GM18867 (cell line): ENCODE results near the gene GNRHR.
"Not testable (repeated sequence)": the region's sequence is repeated elsewhere in the genome, so short reads cannot be mapped to it uniquely, and the experiment has no call there.

ENCODE experiments used
- ATAC-seq: cut with Tn5 transposase; IDR thresholded peaks from one replicate; pipeline ENCODE4 v1.9.1; 2021; ENCODE audit warnings: mild to moderate bottlenecking, moderate library complexity; ENCODE audit not compliant: unreplicated experiment

The GNRHR gene, protein sequence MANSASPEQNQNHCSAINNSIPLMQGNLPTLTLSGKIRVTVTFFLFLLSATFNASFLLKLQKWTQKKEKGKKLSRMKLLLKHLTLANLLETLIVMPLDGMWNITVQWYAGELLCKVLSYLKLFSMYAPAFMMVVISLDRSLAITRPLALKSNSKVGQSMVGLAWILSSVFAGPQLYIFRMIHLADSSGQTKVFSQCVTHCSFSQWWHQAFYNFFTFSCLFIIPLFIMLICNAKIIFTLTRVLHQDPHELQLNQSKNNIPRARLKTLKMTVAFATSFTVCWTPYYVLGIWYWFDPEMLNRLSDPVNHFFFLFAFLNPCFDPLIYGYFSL

DNA sequence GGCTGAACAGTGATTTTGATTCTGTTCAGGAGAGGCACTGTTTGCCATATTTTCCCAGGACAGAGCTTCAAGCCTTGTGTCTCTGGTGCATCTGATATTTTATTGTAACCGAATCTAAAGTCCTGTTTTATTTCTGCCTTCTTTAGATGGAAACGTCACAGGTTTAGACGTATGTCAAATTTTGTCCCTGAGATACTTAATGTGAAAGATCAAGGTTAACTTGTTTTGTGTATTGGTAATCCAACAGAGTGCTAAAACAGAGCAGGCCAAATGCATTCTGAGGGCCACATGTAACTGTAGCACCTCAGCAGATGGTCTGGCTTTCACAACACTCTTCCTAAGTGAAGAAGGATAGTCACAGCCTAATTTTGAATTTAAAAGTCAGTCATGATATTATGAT, at the start of gene GNRHR:
GNRHR (minus strand) TSS at position 101 of the 400 bp plus-strand sequence; CDS start at position 48, 53 bp downstream.
- no peak for ATAC-seq

DNA sequence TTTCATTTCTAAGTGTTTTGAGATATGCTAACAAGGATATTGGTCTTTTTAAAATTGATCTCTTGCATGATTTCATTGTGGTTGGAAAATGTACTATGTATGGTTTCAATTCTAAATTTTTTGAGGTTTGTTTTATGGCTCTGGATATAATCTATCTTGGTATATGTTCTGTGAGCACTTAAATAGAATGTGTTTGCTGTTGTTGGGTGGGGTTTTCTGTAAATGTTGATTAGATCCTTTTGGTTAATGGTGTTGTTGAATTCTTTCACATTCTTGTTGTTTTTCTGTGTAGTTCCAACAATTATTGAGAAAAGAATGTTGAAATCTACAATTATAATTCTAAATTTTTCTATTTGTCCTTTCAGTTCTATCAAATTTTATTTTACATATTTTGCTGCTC, 42.6 kb upstream of the GNRHR start:
- no peak for ATAC-seq

DNA sequence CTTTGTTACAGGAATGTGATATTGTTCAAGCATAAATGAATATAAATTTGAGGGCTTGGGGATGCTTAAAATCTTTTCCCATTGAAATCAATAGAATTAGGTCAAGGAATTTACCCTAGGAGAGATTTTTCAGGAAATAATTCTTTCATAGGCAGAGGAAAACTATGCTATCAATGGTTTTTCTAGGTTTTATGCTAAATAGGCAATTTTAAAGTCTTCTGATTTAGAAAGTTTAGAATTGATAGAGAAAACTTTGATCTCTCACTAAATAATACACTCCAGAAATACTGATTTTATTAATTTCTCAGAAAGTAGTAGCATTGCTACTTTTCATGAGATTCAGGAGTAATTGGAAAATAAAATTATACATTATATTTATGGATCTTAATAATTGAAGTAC, 36.5 kb upstream of the GNRHR start:
- ATAC-seq = no peak

DNA sequence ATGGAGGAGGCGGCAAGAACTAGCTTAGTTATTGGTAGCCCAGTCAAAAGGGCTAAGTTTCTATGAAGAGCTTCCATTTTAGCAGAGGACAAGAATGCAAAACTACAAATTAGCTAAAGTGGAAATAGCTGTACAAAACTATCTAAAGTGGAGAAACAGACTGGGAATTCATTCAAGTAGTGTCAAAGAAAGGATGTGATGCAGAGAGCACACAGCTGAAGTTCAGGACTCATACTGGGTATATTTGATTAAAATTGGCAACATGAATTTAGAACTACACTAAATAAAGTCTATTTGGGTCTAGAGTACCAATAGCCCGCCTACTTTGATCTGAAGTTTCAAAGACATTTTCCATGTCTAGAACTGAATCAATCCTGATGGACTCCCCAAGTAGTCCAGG, 33.1 kb upstream of the GNRHR start:
- ATAC-seq = no peak

DNA sequence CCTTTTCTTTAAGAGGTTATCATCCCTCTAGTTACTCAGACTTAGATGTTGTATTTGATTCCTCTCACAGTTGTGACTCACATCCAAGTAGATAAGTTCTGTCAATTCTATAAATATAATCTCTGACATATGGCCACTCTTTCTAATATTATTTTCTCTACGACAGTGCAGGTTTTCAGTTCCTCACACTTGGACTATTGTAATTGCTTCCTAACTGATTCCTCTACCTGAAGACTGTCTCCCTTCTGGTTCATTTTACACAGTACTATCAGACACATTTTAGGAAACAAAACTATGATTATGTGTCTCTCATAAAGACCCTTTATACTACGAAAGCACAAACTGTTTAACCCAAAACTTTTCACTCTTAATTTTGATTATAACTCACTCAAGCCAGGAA, 31.3 kb upstream of the GNRHR start:
- no peak for ATAC-seq

DNA sequence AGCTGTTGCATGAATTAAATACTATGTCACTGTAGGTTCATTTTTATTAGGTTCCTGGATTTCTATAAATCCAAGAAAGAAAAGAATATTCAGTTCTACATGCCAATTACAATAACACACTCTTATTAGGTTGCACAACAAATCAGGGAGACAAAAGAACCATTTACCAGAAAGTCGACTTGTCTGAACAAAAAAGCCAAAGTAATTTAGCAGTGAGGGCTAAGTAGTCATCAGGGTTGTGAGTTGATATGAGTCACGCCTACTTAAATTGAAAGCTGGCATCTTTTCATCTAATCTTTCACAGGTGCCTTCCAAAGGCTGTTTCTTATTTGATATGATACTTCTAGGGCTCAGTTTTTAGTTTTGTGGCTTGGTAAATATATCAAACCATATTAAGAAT, 25.4 kb upstream of the GNRHR start:
- ATAC-seq = no peak

DNA sequence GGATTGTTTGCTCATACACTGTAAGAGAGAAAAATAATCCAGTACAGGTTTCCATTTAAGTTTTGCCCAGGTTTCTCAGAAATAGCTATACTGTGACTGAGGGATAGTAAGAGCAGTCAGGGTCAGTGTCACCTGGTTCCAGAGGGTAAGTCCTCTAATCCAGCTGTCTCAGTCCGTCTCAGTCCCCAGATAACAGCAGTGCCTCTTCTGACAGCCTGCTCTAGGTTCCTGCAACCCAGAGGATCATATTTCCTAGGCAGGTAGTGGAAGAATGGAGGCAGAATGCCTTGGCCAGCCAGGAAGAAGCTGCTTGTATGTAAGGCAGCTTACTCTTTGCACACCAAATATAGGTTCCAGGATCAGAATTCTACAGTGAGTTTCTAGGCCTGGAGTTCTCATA, 22.6 kb upstream of the GNRHR start:
- ATAC-seq = no peak

DNA sequence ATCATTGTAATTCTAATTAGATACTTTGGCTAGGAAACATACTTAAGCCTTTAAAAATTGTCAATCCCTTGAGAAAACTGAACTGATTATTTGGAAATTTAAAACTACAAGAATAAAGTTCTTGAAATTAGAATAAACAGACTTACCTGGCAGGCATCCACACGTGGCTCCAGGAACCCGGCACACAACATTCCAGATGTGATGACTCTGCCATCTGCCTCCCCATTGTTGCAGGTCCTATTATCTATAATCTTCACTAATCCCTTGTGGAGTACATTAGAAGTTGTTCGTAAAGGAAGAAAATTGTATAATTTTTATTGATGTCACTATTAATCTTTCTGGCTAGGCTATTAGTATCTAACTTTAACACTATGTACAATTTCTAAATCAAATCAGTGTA, 16.2 kb upstream of the GNRHR start:
- no peak for ATAC-seq

DNA sequence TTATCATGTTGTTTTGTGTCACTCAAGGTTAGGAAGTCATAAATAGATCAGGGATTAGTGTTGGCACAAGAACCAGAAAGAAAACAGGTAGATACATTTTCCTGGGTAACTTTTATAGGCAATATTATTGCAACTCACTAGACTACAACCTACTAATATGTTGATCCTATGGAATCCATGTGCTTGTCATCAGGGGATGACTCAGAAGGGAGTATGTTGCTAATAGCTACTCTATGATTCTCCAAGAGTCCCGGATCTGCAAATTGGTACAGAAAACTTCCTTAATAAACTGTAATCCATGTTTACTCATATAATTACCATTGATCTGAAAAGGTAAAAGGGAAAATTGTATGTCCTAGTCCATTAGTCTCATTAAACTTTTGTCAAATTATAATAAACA, 11.7 kb upstream of the GNRHR start:
- no peak for ATAC-seq

DNA sequence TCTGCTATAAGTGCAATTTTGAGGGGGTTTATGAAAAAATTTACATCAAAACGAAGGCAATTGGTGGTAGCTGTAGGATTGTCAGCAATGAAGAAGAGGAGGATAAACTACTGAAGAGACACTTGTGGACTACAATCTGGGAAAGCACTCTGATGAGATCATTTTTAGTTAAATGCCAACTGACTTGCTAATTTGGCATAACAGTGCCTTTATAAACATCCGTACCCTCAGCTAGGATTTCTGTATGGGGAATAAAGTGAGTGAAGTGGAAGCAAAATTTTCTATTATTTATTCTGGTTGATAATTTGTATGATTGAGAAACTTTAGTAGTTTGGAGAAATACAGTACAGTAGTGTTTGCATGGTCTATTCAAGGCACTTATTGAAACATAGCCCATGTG, 11.2 kb upstream of the GNRHR start:
- ATAC-seq = no peak

DNA sequence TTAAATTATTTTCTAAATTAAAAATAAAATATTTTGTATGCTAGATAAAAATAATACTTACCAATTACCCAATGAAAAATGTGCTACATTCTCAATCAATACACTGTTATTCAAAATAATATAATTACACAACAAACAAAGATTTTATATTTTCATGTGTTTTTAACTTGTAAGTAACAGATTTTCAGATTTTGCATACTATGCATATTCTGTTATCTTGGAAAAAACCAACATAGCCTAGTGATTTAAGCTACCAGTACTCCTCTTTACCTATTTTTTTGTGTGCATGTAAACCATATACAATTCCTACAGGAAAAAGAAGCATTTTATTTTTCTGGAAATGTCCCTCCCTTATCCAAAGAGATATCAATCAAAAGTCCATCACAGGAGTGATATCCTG, 10.0 kb upstream of the GNRHR start:
- no peak for ATAC-seq

DNA sequence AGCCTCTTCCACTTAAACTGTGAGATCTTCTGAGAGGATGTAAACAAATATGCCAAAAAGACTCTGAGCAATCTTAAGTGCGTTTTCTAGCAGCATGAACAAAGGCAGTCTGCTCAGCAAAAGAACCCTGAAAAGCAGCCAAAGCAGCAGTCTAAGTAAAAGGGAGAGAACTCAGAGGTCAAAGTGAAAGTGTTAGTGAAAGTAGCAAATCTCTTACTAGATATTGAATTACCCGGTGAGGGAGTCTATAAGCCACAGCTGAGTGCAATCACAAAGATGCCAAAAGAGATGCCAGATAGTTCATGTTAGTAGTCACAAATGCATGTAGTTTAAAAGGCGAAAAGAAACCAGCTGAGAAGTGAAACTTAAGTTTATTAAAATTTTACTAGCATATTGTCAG, 7.9 kb upstream of the GNRHR start:
- peak; percentile 99 for ATAC-seq

DNA sequence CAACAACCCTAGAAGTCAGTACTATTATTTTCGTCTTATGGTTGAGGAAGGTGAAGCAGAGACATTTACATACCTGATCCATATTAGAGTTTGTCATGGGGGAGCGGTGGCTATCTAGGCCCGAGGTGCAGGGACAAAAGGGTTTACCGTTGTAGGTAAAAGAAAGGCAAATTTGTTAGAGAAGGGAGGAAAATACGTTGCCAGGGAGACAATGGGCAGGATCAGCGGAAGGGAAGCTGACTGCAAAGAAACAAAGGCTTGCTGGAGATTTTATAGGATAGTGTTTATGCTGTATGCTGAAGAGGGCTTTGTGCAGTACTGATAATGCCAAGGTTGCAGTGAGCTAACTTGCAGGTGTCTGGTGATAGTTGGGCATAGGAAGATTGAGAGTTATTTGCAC, 2.8 kb upstream of the GNRHR start:
- ATAC-seq = not testable (repeated sequence)

DNA sequence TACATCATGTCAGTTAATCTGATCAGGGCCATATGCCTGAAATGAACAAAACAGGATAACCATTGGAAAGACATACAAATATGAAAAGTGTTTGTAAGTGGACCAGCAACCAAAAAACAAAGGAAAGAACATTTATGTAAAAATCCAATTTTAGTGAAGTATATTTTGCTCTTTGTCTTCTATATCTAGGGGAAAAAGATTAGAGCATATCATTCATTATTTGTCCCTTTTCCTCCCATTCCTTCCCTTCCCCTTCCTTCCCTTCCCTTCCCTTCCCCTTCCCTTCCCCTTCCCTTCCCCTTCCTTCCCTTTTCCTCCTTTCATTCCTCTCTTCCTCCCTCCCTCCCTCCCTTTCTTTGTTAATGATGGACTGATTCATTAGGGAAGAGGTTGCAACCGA, 1.8 kb upstream of the GNRHR start:
- ATAC-seq = no peak

DNA sequence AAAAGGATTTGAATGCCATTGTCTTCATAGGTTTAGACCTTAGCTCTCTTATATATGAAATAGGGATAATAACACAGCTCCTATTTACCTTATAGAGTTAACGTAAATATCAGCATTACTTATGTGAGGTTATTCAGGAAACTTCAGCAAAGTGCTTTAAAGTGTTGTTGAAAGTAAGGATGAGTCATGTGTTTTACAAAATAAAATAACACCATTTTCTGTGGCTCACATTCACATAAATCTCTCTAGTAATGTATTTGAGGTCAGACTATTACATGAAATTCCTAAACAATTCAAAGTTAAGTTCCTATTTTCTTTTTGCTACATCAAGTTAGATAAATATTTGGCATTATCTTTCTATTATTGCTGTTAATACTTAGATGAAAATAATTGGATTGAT, 2.9 kb downstream of the GNRHR start:
- no peak for ATAC-seq

DNA sequence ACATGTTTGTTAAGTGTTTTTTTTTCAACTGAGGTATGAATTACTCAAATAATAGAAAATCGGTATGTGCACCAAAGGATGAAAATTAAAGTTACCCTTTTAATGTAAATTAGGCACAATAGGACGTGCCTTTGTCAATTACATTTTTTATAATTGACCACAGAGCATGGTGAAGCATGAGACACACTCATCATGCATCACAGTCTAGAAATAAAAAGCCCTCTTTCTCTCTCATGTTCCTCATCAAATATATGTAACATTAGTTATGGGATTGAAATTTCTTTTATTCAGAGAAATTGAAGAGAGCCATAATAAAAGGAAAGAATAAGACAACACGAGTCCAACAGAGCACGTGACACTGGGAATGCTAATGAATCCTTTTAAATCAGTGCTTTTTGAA, 3.5 kb downstream of the GNRHR start:
- no peak for ATAC-seq

DNA sequence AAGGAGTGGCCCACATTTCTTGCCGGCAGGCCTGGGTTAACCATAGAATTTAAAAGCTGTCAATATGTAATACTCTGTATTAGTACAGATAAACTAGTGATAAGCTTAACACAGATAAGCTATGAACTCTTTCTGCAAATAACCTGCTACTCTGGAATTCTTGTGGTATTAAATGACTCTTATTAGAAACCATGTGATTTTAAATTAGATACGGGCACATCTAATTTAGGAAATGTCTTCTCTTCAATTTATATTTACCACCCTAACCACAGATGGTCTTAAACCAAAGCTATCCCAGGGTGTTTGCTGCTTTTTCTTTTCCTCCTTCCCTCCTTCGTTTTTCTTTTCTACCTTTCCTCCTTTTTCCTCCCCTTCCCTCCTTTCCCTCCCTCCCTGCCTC, 4.9 kb downstream of the GNRHR start:
- ATAC-seq = no peak

DNA sequence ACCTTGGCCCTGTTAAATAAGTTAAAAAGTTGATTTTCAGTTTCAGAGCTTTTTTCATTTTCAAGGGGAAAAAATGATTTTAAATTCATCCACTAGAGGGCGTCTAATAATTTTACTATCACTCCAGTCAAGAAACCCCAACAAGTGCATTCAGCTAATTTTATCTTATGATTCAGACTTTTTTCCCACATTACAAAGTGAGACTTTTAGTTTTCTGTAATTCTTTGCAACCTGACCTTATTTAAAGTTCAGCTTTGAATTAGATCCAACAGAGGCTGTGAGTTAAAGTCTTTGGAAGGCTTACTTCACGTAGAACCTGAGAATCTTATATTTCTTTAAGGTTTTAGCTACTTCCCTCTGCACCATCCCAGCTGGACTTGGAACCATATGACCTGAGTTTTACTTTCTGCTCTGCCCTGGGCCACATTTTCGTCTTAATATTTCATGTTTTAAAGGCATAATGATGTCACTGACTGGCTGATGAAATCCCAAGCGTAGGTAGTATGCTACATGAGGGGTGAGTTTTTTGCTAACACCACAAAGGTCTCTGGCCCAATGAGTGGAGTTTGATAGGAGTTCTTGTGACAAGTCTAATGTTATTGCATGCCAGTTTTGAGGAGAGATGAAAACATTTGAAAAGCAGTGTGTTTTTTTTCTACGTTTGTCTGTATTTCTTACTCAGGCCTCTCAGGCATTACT, 7.2 kb downstream of the GNRHR start:
- no peak for ATAC-seq

DNA sequence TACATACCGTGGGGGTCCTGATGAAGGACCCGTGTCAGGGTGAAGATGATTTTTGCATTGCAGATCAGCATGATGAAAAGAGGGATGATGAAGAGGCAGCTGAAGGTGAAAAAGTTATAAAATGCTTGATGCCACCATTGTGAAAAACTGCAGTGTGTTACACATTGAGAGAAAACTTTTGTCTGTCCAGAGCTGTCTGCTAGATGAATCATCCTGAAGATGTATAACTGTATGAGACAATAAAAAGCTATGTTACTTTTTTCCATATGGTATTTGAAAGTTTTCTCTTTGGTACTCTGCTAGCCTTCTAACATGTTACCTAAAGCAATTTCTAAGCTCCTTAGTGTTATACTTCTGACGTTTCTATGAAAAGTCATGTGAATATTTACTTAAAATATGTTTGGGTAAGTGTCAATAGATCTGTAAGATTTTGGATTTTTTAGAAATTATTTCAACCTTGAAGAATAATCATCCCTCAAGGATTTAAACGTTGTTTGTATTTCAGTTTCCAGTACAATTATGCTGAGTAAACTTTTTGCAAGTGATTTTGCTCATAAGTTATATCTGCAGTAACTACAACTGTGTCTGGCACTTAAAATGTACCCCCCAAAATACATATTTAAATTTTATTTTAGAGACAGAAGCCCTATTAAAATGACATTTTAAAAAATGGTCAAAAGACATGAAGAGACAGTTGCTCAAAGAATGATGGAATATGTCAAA, 9.5 kb downstream of the GNRHR start:
- no peak for ATAC-seq

DNA sequence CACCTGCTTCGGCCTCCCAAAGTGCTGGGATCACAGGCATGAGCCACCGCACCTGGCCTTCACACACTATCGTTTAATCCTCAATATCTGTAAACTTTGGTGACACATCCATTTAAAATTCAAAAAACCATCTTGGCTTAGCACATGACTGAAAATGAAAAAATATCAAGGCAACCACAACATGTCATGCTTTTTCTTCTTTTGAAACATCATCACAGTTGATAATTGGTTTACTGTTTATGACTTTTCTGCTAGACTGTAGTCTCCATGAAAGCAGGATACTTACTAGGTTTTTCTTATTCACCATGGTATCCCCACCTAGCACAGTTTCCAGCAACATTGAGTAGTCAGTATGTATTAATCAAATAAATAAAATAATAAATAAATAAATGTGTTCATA, 11.0 kb downstream of the GNRHR start:
- ATAC-seq = no peak

DNA sequence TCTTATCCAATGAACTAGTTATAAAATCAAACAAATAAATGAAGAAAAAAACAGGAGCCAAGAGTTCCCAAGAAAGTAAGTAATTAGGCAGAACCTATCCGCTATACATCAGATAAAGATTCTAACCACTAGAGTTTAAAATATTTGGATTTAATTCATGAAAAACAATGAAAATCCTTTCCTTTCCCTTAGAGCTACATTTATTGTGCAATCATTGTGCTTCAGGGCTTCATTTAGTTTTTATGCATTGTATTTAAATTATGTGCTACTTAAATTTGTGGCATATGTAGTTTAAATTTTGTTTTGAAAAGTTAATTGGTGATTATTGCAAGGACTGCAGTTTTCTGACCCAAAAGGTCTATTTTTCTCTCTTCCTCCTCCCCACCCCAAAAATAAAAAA, 17.9 kb downstream of the GNRHR start:
- no peak for ATAC-seq

DNA sequence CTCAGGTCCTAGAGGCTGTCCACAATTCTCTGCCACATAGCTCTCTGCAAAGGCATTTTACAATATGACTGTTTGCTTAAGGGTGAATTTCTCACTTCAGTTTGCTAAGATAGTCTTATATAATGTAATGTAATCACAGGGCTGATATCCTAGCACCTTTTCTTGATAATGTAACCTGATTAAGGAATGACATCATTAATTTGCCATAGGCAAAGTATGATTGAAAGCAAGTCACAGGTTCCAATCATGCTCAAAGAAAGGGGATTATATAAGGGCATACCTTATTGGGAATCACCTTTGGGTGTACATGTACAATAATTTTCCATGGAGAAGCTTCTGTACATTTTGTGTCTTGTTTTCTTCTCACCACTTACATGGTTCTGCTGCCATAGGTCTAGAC, 18.9 kb downstream of the GNRHR start:
- ATAC-seq = no peak
